Neural cell (in vitro differentiated cells): ENCODE measurements around the gene PCNX2. TPM values are rescaled to one million over a fixed set of nuclear protein-coding genes. Genes with fewer than 3 reads are reported as not detected.

ENCODE experiments used
- H2AFZ ChIP-seq: fragments of 200-600, 300-800 bp; sonication (generic), shearing (Covaris generic); 2 replicates; pipeline ENCODE4 v1.6.0; 2014; ENCODE audit warnings: low read depth, mild to moderate bottlenecking, antibody characterized with exemption, low read length, moderate library complexity
- H3F3A ChIP-seq: fragments of 200-600 bp; shearing (Covaris generic); 2 replicates; pipeline ENCODE4 v1.6.1; 2016; ENCODE audit warnings: mild to moderate bottlenecking, moderate library complexity, mixed read lengths, antibody characterized with exemption, low read length; ENCODE audit not compliant: insufficient read depth, poor library complexity, severe bottlenecking
- H3K27ac ChIP-seq: fragments of 200-600, 300-800 bp; sonication (generic), shearing (Covaris generic); 2 replicates; pipeline ENCODE4 v1.5.1; 2014; ENCODE audit warnings: mild to moderate bottlenecking, low read length, moderate library complexity
- H3K27me3 ChIP-seq: fragments of 300-800, 200-600 bp; sonication (generic), shearing (Covaris generic); 2 replicates; pipeline ENCODE4 v1.6.0; 2014; ENCODE audit warnings: mild to moderate bottlenecking, low read depth, low read length, moderate library complexity; ENCODE audit not compliant: insufficient read depth
- H3K36me3 ChIP-seq: fragments of 300-800, 200-600 bp; sonication (generic), shearing (Covaris generic); 2 replicates; pipeline ENCODE4 v1.5.1; 2014; ENCODE audit warnings: mild to moderate bottlenecking, antibody characterized with exemption, low read length, moderate library complexity; ENCODE audit not compliant: insufficient read depth
- H3K4me2 ChIP-seq: fragments of 300-800, 200-600 bp; sonication (generic), shearing (Covaris generic); 2 replicates; pipeline ENCODE4 v1.6.0; 2014; ENCODE audit warnings: mild to moderate bottlenecking, low read length
- H3K4me3 ChIP-seq: fragments of 300-800, 200-600 bp; sonication (generic), shearing (Covaris generic); 2 replicates; pipeline ENCODE4 v1.5.1; 2014; ENCODE audit warnings: mild to moderate bottlenecking, low read length, moderate library complexity
- H3K79me2 ChIP-seq: fragments of 200-600 bp; shearing (Covaris generic); replicated peaks from 2 replicates; pipeline ENCODE4 v1.6.0; 2014; ENCODE audit warnings: mild to moderate bottlenecking, low read length, moderate library complexity; ENCODE audit not compliant: insufficient read depth
- H3K9ac ChIP-seq: fragments of 300-800, 200-600 bp; sonication (generic), shearing (Covaris generic); 2 replicates; pipeline ENCODE4 v1.6.1; 2016; ENCODE audit warnings: mild to moderate bottlenecking, low read length, mixed read lengths
- H3K9me2 ChIP-seq: fragments of 200-600 bp; shearing (Covaris generic); 2 replicates; pipeline ENCODE4 v1.6.1; 2016; ENCODE audit warnings: mild to moderate bottlenecking, low read length, mixed read lengths; ENCODE audit not compliant: insufficient read depth
- H3K9me3 ChIP-seq: fragments of 200-600, 300-800 bp; sonication (generic), shearing (Covaris generic); 2 replicates; pipeline ENCODE4 v1.6.1; 2016; ENCODE audit warnings: mild to moderate bottlenecking, mixed run types, low read length, moderate library complexity, mixed read lengths
- H4K20me1 ChIP-seq: fragments of 200-600 bp; shearing (Covaris generic); 2 replicates; pipeline ENCODE4 v1.6.1; 2016; ENCODE audit warnings: mild to moderate bottlenecking, mixed run types; ENCODE audit not compliant: insufficient read depth
- EP300 ChIP-seq: fragments of 450-650 bp; conservative IDR thresholded peaks from 2 replicates; pipeline ENCODE4 v1.6.1; 2014; ENCODE audit warnings: antibody characterized with exemption, mild to moderate bottlenecking, moderate library complexity; ENCODE audit not compliant: poor library complexity, severe bottlenecking
- EZH2 ChIP-seq: fragments of 200-600, 300-800 bp; shearing (Covaris generic), sonication (generic); IDR thresholded peaks from 2 replicates; pipeline ENCODE4 v1.6.1; 2014; ENCODE audit warnings: antibody characterized with exemption, low read length, borderline replicate concordance, mild to moderate bottlenecking; ENCODE audit not compliant: insufficient read depth, poor library complexity, severe bottlenecking
- MXI1 ChIP-seq: fragments of 450-650 bp; conservative IDR thresholded peaks from 2 replicates; pipeline ENCODE4 v1.6.1; 2014; ENCODE audit warnings: antibody characterized with exemption, mild to moderate bottlenecking; ENCODE audit not compliant: poor library complexity, severe bottlenecking
- POLR2AphosphoS5 ChIP-seq: IDR thresholded peaks from 2 replicates; pipeline ENCODE4 v1.6.1; 2012
- RAD21 ChIP-seq: fragments of 450-650 bp; conservative IDR thresholded peaks from 2 replicates; pipeline ENCODE4 v1.6.1; 2014; ENCODE audit warnings: antibody characterized with exemption, mild to moderate bottlenecking, moderate library complexity
- SMC3 ChIP-seq: fragments of 450-650 bp; conservative IDR thresholded peaks from 2 replicates; pipeline ENCODE4 v1.6.1; 2014; ENCODE audit warnings: antibody characterized with exemption, mild to moderate bottlenecking, moderate library complexity; ENCODE audit not compliant: poor library complexity
- TAF1 ChIP-seq: IDR thresholded peaks from 2 replicates; pipeline ENCODE4 v1.6.1; 2012; ENCODE audit warnings: low read depth
- polyA plus RNA-seq: library from polyadenylated mRNA; depleted of rRNA; stranded (reverse); fragments of >200 nt; gene quantifications from 2 replicates; pipeline ENCODE4 v1.2.3, GENCODE V29; 2014
- TF ChIP-seq, protein P1 (sequence below): IDR thresholded peaks from 2 replicates; pipeline ENCODE4 v1.6.1; 2012; ENCODE audit warnings: borderline replicate concordance
- TF ChIP-seq, protein P2 (sequence below): fragments of 450-650 bp; IDR thresholded peaks from 2 replicates; pipeline ENCODE4 v1.5.1; 2014; ENCODE audit warnings: antibody characterized with exemption, mild to moderate bottlenecking, moderate library complexity; ENCODE audit not compliant: poor library complexity, severe bottlenecking

PCNX2 gene
- polyA plus RNA-seq, 1 donor from 2014 or later = 17.2 TPM

DNA sequence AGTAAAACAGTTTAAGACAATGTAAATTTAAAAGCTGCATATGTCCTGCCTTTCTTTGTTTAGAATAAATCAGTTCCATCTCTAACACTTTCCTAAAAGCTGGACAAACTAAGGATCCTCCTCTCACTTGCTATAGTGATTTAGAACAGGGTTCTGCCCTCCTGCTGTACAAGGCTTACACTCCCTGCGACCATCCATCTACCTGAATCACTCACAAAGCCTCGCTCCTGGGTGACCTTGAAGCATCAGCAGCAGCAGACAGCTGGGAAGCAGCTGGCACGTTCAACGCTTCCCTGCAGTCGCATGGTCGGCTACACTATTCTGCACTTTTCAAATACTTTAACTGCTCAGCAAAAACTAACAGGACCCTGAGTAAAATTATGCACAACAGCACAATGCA, 217.1 kb downstream of the PCNX2 start:
- Histone ChIP-seq H3K36me3 (no peaks in the 10 kb centered on the region), H2AFZ (no peak overlapping the region), H3K9me3 (no peaks in the 10 kb centered on the region), H3K4me2 (no peak overlapping the region), H4K20me1 (no peaks in the 10 kb centered on the region), H3F3A (no peaks in the 10 kb centered on the region), H3K4me3 (no peak overlapping the region), H3K9me2 (no peaks in the 10 kb centered on the region), H3K9ac (no peak overlapping the region), H3K27ac (no peak overlapping the region), H3K27me3 (no peaks in the 10 kb centered on the region), H3K79me2 (no peaks in the 10 kb centered on the region)
- TF ChIP-seq EZH2 (no peak), POLR2AphosphoS5 (no peak), MXI1 (no peak)

DNA sequence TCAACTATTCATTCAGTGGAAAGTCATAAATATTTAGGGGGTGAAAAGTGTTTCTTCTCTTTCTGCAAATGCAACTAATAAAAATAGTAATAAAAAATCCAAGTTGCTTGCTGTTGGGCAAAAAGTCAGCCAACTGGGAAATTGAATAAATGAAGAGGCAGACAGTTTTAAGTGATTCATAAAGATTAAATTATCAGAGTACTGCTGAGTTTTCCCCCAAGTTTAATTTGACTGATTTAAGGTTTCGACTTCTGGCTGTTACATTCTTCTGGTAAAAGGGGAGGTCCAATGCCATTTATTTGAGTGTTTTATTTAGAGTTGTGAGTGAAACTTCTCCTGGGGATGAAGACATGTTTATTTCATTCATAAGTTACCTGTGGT, 219.6 kb downstream of the PCNX2 start:
- Histone ChIP-seq H3K9me3 (no peaks in the 10 kb centered on the region), H3K9me2 (no peaks in the 10 kb centered on the region), H3K9ac (no peak overlapping the region), H3K79me2 (no peaks in the 10 kb centered on the region), H3K27ac (no peak overlapping the region), H3K27me3 (no peaks in the 10 kb centered on the region), H2AFZ (no peak overlapping the region), H3K36me3 (no peaks in the 10 kb centered on the region), H4K20me1 (no peaks in the 10 kb centered on the region), H3F3A (no peaks in the 10 kb centered on the region), H3K4me2 (no peak overlapping the region), H3K4me3 (no peak overlapping the region)
- TF ChIP-seq, protein P1, sequence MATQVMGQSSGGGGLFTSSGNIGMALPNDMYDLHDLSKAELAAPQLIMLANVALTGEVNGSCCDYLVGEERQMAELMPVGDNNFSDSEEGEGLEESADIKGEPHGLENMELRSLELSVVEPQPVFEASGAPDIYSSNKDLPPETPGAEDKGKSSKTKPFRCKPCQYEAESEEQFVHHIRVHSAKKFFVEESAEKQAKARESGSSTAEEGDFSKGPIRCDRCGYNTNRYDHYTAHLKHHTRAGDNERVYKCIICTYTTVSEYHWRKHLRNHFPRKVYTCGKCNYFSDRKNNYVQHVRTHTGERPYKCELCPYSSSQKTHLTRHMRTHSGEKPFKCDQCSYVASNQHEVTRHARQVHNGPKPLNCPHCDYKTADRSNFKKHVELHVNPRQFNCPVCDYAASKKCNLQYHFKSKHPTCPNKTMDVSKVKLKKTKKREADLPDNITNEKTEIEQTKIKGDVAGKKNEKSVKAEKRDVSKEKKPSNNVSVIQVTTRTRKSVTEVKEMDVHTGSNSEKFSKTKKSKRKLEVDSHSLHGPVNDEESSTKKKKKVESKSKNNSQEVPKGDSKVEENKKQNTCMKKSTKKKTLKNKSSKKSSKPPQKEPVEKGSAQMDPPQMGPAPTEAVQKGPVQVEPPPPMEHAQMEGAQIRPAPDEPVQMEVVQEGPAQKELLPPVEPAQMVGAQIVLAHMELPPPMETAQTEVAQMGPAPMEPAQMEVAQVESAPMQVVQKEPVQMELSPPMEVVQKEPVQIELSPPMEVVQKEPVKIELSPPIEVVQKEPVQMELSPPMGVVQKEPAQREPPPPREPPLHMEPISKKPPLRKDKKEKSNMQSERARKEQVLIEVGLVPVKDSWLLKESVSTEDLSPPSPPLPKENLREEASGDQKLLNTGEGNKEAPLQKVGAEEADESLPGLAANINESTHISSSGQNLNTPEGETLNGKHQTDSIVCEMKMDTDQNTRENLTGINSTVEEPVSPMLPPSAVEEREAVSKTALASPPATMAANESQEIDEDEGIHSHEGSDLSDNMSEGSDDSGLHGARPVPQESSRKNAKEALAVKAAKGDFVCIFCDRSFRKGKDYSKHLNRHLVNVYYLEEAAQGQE = no peak
- TF ChIP-seq, protein P2, sequence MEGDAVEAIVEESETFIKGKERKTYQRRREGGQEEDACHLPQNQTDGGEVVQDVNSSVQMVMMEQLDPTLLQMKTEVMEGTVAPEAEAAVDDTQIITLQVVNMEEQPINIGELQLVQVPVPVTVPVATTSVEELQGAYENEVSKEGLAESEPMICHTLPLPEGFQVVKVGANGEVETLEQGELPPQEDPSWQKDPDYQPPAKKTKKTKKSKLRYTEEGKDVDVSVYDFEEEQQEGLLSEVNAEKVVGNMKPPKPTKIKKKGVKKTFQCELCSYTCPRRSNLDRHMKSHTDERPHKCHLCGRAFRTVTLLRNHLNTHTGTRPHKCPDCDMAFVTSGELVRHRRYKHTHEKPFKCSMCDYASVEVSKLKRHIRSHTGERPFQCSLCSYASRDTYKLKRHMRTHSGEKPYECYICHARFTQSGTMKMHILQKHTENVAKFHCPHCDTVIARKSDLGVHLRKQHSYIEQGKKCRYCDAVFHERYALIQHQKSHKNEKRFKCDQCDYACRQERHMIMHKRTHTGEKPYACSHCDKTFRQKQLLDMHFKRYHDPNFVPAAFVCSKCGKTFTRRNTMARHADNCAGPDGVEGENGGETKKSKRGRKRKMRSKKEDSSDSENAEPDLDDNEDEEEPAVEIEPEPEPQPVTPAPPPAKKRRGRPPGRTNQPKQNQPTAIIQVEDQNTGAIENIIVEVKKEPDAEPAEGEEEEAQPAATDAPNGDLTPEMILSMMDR = no peak
- no peak for TF ChIP-seq MXI1

DNA sequence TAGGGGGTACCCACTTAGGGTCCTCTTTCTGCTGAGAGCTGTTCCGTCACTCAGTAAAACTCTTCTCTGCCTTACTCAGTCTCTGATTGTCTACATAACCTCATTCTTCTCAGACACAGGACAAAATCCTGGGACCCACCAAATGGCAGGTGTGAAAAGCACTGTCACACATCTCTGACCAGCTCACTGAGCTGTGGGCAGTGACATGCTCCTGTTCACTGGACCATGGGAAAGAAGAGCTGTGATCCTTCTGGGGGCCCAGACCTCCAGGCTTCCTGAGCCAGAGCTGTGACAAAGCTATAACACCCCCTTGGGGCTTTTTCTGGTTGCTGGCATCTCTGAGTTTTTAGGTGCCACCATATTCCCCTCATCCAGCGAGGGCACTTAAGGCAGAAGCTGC, 229.4 kb downstream of the PCNX2 start:
- Histone ChIP-seq H3F3A (no peaks in the 10 kb centered on the region), H3K4me2 (no peak overlapping the region), H3K36me3 (no peaks in the 10 kb centered on the region), H3K9me2 (no peaks in the 10 kb centered on the region), H3K4me3 (no peak overlapping the region), H3K27me3 (no peaks in the 10 kb centered on the region), H4K20me1 (no peaks in the 10 kb centered on the region), H3K9ac (no peak overlapping the region), H3K79me2 (no peaks in the 10 kb centered on the region), H3K9me3 (no peaks in the 10 kb centered on the region), H2AFZ (no peak overlapping the region), H3K27ac (no peak overlapping the region)
- TF ChIP-seq TAF1 = no peak
- TF ChIP-seq, protein P1 = no peak
- TF ChIP-seq SMC3 = no peak
- TF ChIP-seq EZH2 = no peak
- no peak for TF ChIP-seq EP300
- no peak for TF ChIP-seq MXI1
- no peak for TF ChIP-seq RAD21
